ENCODE results near the gene ACSL1.
A peak's percentile ranks its signal among the peaks of the same experiment; 100 is the strongest.

ACSL1 gene

GRCh38 chr4:184733654-184734524 is 91.9 kb downstream of the ACSL1 start, which contains the start of gene CENPU (continued):
- TF ChIP-seq ZNF785 (tag by site-specific recombination; IDR thresholded peaks at IDR 0.05) (peak; percentile 79; the same call in 1 of the 2 replicates), ZSCAN16 (tag by site-specific recombination; IDR thresholded peaks at IDR 0.05) (no peak), MEIS1 (CRISPR knock-in tag; IDR thresholded peaks at IDR 0.05; ENCODE audit: borderline replicate concordance) (no peak), ZNF704 (tag by site-specific recombination; IDR thresholded peaks at IDR 0.05) (no peak), PRDM4 (tag by site-specific recombination; IDR thresholded peaks at IDR 0.05) (peak; percentile 27; the same call in 1 of the 2 replicates), CTCF (tag by site-specific recombination; IDR thresholded peaks at IDR 0.05) (0 out of 2 replicates have a peak, but pooled peaks have one; percentile 22), ZNF394 (tag by site-specific recombination; IDR thresholded peaks at IDR 0.05; ENCODE audit: borderline replicate concordance) (peak; percentile 73; the same call in 1 of the 2 replicates), ZNF184 (tag by site-specific recombination; IDR thresholded peaks at IDR 0.05) (peak; percentile 89; the same call in 1 of the 2 replicates), ZNF366 (tag by site-specific recombination; conservative IDR thresholded peaks at IDR 0.05) (no peak), BCL11A (tag by site-specific recombination; IDR thresholded peaks at IDR 0.05; ENCODE audit: low read depth) (0 out of 2 replicates have a peak, but pooled peaks have one; percentile 5), ZNF48 (tag by site-specific recombination; IDR thresholded peaks at IDR 0.05) (no peak), ZNF596 (tag by site-specific recombination; IDR thresholded peaks at IDR 0.05) (no peak), KLF9 (tag by site-specific recombination; IDR thresholded peaks at IDR 0.05; ENCODE audit: low read depth) (peak; percentile 43; the same call in 1 of the 2 replicates), PRDM6 (tag by site-specific recombination; IDR thresholded peaks at IDR 0.05) (no peak; the same call in 1 of the 2 replicates), BCL6B (tag by site-specific recombination; IDR thresholded peaks at IDR 0.05) (no peak), ZNF518A (tag by site-specific recombination; conservative IDR thresholded peaks at IDR 0.05; ENCODE audit: low read depth) (peak; percentile 51; the same call in 1 of the 2 replicates), ZNF362 (tag by site-specific recombination; IDR thresholded peaks at IDR 0.05) (no peak), ZNF138 (tag by site-specific recombination; IDR thresholded peaks at IDR 0.05; ENCODE audit: borderline replicate concordance) (no peak), GLI2 (tag by site-specific recombination; IDR thresholded peaks at IDR 0.05; ENCODE audit: borderline replicate concordance, low read depth) (no peak), IKZF3 (tag by site-specific recombination; IDR thresholded peaks at IDR 0.05) (peak; percentile 78), HOXC10 (CRISPR knock-in tag; IDR thresholded peaks at IDR 0.05) (no peak), ZNF248 (tag by site-specific recombination; IDR thresholded peaks at IDR 0.05) (no peak), EGR2 (tag by site-specific recombination; IDR thresholded peaks at IDR 0.05; ENCODE audit: low read depth) (peak; percentile 69)

Measured in HEK293 (cell line).